ENCODE measurements around the gene LEFTY2.
"Not testable (repeated sequence)": the region's sequence is repeated elsewhere in the genome, so short reads cannot be mapped to it uniquely, and the experiment has no call there.

Gene LEFTY2, protein sequence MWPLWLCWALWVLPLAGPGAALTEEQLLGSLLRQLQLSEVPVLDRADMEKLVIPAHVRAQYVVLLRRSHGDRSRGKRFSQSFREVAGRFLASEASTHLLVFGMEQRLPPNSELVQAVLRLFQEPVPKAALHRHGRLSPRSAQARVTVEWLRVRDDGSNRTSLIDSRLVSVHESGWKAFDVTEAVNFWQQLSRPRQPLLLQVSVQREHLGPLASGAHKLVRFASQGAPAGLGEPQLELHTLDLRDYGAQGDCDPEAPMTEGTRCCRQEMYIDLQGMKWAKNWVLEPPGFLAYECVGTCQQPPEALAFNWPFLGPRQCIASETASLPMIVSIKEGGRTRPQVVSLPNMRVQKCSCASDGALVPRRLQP

DNA sequence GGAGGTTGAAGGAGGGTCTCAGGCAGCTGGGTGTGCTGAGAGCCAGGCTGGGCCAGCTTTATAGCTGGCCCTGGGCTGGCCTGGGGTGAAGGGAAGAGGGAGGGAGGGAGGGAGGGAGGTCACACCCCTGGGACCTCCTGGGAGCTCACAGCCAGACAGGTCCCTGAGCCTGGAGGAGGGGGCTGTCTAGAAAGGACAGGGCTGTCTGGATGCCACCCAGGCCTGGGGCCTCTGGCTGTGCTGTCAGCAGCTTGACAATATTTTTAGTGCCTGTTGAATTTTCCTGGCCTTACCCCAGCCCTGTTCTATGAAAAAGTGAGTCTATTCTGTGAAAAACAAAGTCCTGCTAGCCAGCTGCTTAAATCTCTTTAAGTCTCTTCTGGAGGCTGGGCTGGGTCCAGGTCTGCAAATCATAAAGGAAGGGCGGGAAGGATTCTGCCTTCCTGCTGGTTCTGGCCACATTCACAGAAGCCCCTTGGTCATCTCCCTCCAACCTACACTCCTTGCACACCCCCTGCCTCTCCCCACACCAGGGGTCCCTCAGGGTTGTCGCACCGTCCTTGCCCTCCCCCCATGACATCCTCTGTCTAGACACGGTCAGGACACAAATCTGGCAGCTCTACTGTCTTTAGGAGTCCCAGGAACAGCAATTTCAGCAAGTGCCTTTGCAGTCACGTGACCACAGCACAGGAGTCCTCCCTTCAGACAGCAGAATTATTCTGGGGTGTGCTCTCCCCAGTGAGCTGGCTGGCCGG is at the start of gene LEFTY2:
Gene LEFTY2 (minus strand): TSS at position 34 of the 755 bp plus-strand sequence. CDS start 80 bp downstream, outside the sequence.
- DNase-seq (ENCODE audit: low read depth in 3 of 3): no peak

DNA sequence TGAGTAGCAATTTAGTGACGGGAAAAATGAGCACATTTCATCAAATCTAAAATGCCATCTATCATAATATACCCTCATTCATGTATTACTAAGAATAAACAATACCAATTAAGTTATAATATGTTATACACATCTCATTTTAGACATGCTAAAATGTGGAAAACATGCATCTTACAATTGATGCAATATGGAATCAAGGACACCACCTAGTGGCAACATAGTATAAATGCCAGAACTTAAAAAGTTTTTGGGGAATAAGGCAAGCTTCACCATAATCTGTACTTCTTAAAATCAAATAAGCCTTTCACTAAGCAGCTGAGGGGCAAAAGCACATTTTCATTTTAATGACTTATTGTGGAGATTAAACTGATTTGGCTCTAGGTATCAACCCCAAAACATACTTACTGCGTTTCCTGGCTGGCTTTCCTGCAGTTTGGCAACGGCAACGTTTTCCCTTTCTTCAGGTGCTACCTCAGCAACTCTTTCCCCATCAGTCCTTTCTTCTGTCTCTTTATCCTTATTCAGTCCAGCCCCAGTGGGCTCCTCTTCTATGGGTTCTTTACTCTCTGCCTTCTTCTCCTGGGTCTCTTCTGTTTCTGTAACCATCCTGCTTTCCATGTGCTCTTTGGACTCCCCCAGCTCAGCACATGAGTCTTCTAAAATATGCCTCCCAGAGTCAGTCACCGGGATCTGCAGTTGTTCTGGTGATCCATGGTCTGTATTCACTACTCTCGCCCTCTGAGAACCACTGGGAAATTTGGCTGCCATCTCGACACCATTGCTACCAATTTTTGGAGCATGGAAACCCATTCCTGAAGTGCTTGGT is 46.7 kb upstream of the LEFTY2 start:
- no peak for DNase-seq (ENCODE audit: low read depth in 3 of 3)

DNA sequence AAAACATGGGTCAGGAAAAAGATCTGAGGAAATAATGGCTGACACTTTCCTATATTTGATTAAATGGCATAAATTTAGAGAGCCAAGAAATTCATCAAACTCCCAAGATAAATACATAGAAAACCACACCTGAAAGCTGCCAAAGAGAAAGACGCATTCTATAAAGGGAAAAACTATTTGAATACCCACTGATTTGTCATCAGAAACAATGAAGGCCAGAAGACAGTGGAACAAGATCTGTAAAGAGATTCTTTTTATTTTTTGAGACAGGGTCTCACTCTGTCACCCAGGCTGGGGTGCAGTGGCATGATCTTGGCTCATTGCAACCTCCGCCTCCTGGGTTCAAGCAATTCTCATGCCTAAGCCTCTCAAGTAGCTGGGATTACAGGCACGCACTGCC is 40.7 kb upstream of the LEFTY2 start:
- no peak for DNase-seq (ENCODE audit: low read depth in 3 of 3)

DNA sequence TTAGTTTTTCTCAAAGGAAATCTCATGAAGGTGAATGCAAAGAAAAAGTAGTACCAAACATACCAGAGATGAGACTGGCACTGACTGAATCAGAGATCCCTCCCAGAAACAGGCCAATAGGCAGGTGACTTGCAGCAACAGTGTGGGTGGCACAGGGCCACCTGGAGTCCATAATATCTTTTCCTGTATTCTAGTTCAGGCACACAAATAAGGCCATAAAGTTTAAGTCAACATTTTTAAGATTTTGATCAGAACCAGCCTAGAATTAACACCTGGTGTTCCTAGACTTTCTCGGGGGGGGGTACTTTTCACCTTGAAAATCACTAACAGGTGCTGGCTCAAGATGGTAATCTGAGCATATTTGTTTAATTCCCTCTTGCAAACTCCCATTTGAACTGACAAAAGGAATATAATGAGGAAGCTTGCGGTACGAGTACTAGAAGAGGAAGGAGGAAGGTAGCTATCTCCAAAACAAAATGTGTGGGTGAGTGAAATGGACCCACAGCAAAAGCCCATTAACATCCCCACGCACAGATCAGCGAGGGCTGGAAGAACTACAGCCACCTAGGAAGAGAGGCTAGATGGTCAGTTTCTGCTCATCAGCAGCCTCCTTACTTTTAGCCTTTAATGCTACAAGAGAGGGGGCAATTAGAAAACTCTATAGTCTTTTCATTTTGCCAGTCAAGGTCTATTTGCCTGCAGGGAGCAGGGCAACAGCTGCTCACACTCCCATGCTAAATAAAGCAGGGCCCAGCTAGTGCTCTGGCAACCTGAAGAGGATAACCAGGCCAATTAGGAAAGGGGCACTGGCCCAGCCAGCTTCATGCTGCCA is 39.2 kb upstream of the LEFTY2 start:
- DNase-seq (ENCODE audit: low read depth in 3 of 3): no peak

DNA sequence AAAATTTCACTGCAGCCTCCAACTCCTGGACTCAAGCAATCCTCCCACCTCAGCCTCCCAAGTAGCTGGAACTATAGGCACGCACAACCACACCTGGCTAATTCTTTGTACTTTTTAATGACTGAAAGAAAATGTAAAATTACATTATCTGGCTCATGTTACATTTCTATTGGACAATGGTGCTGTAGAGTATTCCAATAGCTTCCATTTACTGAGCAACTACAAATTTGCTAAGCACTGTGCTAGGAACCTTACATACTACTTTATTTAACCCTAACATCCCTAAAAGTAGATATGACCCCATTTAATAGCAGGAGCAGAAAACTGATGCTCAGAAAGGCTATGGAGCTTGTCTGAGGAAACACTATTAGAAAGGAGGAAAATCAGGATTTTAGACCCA is 38.4 kb upstream of the LEFTY2 start:
- no peak for DNase-seq (ENCODE audit: low read depth in 3 of 3)

DNA sequence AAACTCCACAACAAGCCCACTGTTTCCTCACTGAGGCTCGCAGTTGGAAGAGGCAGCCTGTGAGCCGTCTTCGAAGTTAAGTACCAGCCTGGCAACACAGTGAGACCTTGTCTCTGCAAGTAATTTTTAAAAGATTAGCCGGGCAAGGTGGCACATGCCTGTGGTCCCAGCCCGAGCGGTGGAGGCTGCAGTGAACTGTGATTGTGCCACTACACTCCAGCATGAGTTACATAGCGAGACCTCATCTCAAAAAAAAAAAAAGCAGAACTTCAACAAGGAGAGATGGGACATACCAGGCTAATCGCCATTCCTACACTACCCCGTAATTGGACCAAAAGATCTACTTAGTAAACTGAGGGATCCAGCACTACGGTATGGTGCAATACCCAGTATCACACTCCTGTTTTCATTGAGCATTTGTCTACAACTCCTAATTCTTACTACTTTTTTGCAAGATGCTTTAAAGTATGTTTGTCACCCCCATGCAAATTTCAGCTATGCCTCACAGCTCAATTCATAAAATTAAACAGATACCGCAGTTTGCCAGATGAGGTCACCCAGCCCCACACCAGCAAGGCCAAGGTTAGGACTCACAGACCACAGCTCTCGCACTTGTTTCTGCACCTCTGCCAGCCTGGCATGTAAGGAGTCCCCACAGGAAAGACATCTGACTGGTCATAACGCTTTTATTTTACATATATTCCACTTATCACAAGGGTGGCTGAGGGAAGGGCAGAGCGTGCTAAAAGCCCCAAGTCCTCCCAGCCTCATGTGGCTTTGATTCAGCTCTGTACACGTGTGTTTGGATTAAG is 37.1 kb upstream of the LEFTY2 start:
- no peak for DNase-seq (ENCODE audit: low read depth in 3 of 3)

DNA sequence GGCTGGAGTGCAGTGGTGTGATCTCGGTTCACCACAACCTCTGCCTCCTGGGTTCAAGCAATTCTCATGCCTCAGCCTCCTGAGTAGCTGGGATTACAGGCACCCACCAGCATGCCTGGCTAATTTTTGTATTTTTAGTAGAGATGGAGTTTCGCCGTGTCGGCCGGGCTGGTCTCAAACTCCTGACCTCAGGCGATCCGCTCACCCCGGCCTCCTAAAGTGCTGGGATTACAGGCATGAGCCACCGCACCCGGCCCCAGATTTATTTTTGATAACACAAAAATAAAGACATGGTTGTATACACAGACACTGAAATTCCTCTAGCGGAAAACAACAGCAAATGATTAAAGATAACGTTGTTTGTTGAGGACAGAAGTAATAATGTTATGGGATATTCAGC is 34.1 kb upstream of the LEFTY2 start:
- not testable (repeated sequence) for DNase-seq (ENCODE audit: low read depth in 3 of 3)

- DNase-seq (ENCODE audit: low read depth in 3 of 3): no peak
Observed at GRCh38 chr1:225974454-225974853, 33.4 kb upstream of the LEFTY2 start.

DNA sequence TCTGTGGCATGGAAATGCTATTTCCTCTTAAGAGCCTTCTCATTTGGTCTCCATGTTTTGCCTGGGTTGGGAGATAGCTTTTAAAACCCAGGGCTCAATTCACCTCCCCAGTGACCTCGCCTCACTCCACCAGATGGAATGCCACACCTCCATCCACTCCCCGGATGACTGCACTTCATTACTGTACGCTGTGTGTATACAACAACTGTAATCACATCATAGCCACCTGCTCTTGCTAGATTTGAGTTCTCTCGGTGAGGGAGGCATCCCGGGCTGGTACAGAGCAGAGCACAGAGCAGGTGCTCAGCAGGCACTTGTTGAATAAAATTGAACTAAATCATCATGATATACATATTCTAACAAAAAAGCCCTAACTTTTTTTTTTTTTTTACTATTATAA is 32.1 kb upstream of the LEFTY2 start:
- no peak for DNase-seq (ENCODE audit: low read depth in 3 of 3)

DNA sequence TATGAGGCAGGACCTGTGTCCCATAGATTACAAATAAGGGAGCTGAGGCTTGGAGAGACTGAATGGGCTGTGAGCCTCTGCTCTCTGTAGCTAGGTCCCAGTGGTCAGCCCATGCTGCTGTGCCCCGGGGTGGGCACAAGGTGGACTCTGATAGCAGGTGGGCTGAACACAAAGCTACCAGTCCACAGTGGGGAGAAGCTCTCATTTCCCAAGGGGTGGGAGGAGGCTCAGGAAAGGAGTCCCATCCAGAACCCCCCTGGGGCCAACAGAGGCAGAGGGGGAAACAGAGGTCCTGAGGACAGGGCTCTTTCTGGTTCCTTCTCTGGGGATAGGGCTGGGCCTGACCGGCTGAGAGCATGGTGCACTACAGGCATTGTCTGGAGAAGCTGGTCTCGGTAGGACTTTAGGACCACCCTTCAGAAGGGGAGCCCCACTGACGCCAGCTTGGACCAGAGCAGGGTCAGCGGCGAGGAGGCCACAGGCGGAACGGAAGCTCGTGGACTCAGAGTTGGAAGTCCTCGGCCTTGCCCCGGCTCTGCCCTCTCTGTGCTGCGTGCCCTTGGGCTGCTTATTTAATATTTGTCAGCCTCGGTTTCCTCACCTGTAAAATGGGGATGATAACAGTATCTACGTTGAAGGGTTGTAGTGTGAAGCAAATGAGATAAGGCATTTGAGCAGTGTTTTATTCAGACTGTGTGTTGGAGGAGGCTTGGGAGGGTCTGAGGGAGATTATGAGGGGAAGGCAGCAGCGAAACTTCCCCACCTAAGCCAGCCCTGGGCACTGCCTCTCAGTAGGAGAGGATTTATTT is 31.5 kb upstream of the LEFTY2 start:
- DNase-seq (ENCODE audit: low read depth in 3 of 3): no peak

GRCh38 chr1:225970592-225971157 is 29.7 kb upstream of the LEFTY2 start:
- not testable (repeated sequence) for DNase-seq (ENCODE audit: low read depth in 3 of 3)

DNA sequence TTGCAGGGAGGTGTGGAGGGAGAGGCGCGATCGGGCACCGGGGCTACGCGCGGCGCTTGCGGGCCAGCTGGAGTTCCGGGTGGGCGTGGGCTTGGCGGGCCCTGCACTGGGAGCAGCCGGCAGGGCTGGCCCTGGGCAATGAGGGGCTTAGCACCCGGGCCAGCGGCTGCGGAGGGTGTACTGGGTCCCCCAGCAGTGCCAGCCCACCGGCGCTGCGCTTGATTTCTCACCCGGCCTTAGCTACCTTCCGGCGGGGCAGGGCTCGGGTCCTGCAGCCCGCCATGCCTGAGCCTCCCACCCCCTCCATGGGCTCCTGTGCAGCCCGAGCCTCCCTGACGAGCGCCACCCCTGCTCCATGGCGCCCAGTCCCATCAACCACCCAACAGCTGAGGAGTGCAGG is 28.7 kb upstream of the LEFTY2 start:
- DNase-seq (ENCODE audit: low read depth in 3 of 3): not testable (repeated sequence)

DNA sequence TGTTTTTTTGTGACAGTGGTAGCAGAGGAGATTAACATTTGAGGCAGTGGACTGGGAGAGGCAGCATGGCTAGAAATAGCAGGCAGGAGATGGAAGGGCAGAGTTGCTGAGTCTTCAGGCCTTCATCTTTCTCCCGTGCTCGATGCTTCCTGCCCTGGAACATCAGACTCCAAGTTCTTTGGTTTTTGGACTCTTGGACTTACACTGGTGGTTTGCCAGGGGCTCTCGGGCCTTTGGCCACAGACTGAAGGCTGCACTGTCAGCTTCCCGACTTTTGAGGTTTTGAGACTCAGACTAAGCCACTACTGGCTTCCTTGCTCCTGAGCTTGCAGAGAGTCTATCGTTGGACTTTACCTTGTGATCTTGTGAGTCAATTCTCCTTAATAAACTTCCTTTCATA is 24.2 kb upstream of the LEFTY2 start:
- DNase-seq (ENCODE audit: low read depth in 3 of 3): no peak

- no peak for DNase-seq (ENCODE audit: low read depth in 3 of 3)
Observed at GRCh38 chr1:225963735-225964530, 22.9 kb upstream of the LEFTY2 start.

- DNase-seq (ENCODE audit: low read depth in 3 of 3): peak; percentile 36 to 74 (median 47)
Observed at GRCh38 chr1:225962440-225962975, 21.5 kb upstream of the LEFTY2 start.

- DNase-seq (ENCODE audit: low read depth in 3 of 3): no peak
Observed at GRCh38 chr1:225961659-225962439, 20.8 kb upstream of the LEFTY2 start.

DNA sequence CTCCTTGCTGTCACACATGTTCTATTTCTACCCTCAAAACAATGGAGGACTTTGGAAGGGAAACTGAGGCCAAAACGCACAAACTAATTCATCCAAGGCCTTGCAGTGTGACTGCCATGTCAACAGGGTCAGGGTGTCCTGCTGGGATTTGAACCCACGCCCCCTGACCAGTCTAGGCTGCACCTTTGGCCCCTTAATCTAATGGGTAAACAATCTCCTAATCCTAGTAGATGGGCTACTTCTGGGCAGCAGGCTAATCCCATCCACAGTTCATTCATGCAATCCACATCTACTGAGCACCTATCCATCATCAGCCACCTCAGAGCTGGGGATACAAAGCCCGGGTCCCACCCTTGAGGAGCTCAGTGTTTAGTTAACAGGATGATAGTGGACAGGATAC is 17.0 kb upstream of the LEFTY2 start:
- no peak for DNase-seq (ENCODE audit: low read depth in 3 of 3)
